HFF-Myc (cell line): ENCODE results near the gene TTLL4.

Source experiments
- DNase-seq: peaks from one replicate; pipeline ENCODE4 v3.0.0-alpha.2; 2011; ENCODE audit warnings: low read depth; ENCODE audit errors: extremely low read depth
- H3K4me3 ChIP-seq: replicated peaks from 2 replicates; pipeline ENCODE4 v1.5.1; 2011; ENCODE audit warnings: low read depth, mild to moderate bottlenecking, control low read depth, low read length
- TF ChIP-seq, protein P1 (sequence below): IDR thresholded peaks from 2 replicates; pipeline ENCODE4 v1.5.1; 2012; ENCODE audit warnings: mild to moderate bottlenecking, low read depth, low read length, control low read depth; ENCODE audit errors: missing control alignments

The TTLL4 gene

DNA sequence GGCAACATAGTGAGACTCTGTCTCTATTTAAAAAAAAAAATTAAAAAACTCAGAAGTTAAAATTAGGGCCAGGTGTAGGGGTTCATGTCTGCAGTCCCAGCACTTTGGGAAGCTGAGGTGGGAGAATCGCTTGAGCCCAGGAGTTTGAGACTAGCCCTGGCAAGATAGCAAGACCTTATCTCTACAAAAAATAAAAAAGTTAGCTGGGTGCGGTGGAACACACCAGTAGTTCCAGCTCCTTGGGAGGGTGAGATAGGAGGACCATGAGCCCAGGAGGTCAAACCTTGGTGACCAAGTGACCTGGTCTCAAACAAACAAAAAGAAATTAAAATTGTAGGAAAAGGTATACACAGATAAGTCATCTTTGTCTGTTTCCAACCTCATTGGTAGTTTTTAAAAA lies 11.3 kb downstream of the TTLL4 start:
- H3K4me3 ChIP-seq = no peak overlapping the region
- TF ChIP-seq, protein P1, sequence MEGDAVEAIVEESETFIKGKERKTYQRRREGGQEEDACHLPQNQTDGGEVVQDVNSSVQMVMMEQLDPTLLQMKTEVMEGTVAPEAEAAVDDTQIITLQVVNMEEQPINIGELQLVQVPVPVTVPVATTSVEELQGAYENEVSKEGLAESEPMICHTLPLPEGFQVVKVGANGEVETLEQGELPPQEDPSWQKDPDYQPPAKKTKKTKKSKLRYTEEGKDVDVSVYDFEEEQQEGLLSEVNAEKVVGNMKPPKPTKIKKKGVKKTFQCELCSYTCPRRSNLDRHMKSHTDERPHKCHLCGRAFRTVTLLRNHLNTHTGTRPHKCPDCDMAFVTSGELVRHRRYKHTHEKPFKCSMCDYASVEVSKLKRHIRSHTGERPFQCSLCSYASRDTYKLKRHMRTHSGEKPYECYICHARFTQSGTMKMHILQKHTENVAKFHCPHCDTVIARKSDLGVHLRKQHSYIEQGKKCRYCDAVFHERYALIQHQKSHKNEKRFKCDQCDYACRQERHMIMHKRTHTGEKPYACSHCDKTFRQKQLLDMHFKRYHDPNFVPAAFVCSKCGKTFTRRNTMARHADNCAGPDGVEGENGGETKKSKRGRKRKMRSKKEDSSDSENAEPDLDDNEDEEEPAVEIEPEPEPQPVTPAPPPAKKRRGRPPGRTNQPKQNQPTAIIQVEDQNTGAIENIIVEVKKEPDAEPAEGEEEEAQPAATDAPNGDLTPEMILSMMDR = no peak
- no peak for DNase-seq

DNA sequence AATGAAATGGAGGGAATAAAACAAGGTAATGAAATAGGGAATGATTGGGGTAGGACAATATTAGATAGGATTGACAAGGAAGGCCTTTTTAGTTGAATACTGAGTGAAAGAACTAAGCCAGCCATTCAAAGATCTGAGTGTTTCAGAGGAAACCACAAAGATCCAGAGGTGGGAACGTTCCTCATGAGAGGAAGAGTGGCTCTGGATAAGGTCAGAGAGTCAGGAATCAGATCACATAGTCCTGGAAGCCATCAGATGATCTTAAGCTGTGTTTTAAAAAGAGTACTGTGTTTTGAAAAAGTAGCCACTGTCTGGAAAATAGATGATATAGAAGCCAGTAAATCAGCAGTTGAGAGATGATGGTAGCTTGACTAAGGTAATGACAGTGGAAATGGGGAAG lies 11.8 kb downstream of the TTLL4 start:
- no peak overlapping the region for H3K4me3 ChIP-seq
- TF ChIP-seq, protein P1 = no peak
- DNase-seq = no peak

DNA sequence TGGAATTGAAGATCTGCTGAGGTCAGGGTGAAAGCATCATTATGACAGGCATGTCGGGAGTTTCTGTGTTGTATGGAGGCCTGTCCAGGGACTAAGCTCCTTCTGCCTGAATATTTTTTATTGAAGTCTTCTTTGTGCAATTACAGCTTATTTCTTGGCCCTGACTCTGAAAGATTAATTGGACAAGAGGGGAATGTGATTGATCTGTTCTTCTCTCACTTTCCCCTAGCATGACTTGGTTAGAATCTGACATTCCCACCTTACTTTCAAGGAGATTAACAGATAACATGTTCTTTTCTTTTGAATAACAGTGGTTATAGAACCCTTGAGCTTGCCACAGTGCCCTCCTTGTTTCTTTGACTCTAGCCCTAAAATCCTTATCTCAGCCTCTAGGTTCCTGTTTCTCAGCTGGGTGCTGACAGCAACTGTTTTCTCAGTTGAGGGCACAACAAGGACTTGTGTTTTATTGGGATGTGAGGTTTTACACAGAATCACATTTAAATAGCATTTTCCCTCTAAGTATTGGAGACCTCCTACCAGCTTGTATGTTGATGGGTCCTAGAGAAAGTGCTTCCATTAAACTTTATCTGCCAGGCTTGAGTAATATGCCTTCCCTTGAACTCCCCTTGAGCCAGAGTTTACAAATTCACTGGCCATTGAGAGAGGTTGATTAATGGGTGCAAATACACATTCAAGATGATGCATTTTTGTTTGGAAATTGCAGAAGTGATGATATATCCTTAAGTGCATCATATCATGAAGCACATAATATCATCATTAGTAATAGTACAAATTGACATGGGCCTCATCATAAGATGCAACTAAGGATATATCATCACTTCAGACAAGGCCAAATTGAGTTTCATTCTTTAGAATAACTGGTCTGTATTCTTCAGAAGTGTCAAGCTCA lies 12.5 kb downstream of the TTLL4 start:
- no peak overlapping the region for H3K4me3 ChIP-seq
- DNase-seq = no peak

DNA sequence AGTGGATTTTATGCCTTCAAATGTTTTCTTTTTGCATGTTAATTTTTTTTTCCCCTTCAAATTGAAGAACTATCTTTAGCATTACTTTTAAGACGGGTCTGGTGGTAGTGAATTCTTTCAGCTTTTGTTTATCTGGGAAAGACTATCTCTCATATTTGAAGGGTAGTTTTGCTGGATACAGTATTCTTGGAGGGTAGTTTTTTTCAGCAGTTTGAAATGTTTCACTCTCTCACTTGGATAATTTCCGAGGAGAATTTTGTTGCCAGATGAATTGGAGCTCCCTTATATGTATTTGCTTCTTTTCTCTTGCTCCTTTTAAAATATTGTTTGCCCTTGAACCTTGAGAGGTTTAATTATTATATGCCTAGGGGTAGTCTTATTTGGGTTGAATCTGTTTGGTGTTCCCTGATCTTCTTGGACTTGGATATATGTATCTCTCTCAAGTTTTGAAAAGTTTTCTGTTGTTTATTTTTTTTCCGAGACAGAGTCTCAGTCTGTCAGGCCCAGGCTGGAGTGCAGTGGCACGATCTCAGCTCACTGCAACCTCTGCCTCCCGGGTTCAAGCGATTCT lies 15.5 kb downstream of the TTLL4 start:
- DNase-seq = no peak
- TF ChIP-seq, protein P1 = no peak
- no peak overlapping the region for H3K4me3 ChIP-seq

More for the DNA sequence above, 12.5 kb downstream of the TTLL4 start:
- TF ChIP-seq, protein P1 = no peak

DNA sequence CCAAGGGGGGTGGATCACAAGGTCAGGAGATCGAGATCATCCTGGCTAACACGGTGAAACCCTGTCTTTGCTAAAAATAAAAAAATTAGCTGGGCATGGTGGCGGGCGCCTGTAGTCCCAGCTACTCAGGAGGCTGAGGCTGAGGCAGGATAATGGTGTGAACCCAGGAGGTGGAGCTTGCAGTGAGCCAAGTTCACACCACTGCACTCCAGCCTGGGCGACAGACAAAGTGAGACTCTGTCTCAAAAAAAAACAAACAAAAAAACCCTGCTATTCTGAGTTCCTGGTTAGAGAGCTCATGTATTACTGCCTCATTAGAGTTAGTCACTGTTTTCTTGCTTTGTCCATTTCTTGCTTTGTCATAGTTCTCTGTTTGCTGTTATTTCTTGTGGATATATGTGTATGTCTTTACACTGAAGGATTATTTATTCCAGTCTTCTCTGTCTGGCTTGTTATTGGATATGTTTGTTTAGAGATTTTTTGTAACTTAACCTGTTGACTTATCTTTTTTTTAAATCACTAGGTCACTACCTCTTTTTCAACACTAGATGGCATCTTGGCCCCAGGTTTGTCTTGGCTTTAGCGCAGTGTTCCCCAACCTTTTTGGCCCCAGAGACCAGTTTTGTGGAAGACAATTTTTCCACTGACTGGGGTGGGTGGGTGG lies 17.0 kb downstream of the TTLL4 start:
- TF ChIP-seq, protein P1 = peak; percentile 24
- no peak overlapping the region for H3K4me3 ChIP-seq
- DNase-seq = no peak

DNA sequence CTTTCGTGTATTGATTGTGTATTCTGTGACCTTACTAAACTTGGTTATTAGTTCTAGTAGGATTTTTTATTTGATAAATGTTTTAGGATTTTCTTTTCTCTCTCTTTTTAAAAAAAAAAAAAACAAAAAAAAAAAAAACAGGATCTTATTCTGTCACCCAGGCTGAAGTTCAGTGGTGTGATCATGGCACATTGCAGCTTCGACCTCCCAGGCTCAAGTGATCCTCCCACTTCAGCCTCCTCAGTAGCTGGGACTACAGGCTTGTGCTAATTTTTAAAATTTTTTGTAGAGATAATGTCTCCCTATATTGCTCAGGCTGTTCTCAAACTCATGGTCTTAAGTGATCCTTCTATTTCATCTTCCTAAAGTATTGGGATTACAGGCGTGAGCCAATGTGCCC lies 19.0 kb downstream of the TTLL4 start:
- TF ChIP-seq, protein P1 = no peak
- no peak for DNase-seq
- no peak overlapping the region for H3K4me3 ChIP-seq
